HEK293 (cell line): ENCODE measurements around the gene SH3D19.

Source experiments
- CTCF ChIA-PET: fragments of 350-600 bp; formaldehyde crosslinking; extraction: SDS; loops from one replicate; lab custom pipeline; 2021; ENCODE audit warnings: antibody characterized with exemption; lab: Yijun Ruan, JAX
- POLR2A ChIA-PET: fragments of 300-600 bp; formaldehyde crosslinking; extraction: SDS; loops from one replicate; lab custom pipeline; 2020; ENCODE audit warnings: antibody characterized with exemption, inconsistent platforms; lab: Yijun Ruan, JAX
- H3K27ac ChIP-seq: fragments of 200-500 bp; sonication (Bioruptor generic); 2 replicates; pipeline ENCODE4 v1.5.1; 2014; ENCODE audit warnings: low read depth, low read length, control low read depth, inconsistent platforms; ENCODE audit errors: extremely low read depth
- H3K36me3 ChIP-seq, 2 experiments: fragments of 200-500 bp in 1 of 2; sonication (Bioruptor generic) in 1 of 2; 1 replicate in 1 of 2; 2 replicates in 1 of 2; pipeline ENCODE4 v1.5.1; 2014 to 2017; ENCODE audit warnings: inconsistent platforms in 2 of 2, low read length in 2 of 2; ENCODE audit not compliant: control insufficient read depth in 2 of 2, insufficient read depth in 1 of 2
- H3K4me1 ChIP-seq: fragments of 200-500 bp; sonication (Bioruptor generic); 2 replicates; pipeline ENCODE4 v1.5.1; 2014; ENCODE audit warnings: mild to moderate bottlenecking, low read length, inconsistent platforms; ENCODE audit not compliant: control insufficient read depth, insufficient read depth
- H3K4me3 ChIP-seq: 2 replicates; pipeline ENCODE4 v1.5.1; 2011; ENCODE audit warnings: low read depth, mild to moderate bottlenecking, control low read depth, low read length, moderate library complexity
- H3K9me3 ChIP-seq: fragments of 200-500 bp; sonication (Bioruptor generic); 2 replicates; pipeline ENCODE4 v1.5.1; 2014; ENCODE audit warnings: low read depth, low read length, inconsistent platforms; ENCODE audit not compliant: control insufficient read depth, insufficient read depth
- IKZF3 ChIP-seq: fragments of 450-650 bp; IDR thresholded peaks from 2 replicates; pipeline ENCODE4 v1.5.0; 2018; ENCODE audit warnings: missing biosample characterization, mild to moderate bottlenecking, missing genetic modification characterization, moderate library complexity
- OVOL3 ChIP-seq: fragments of 450-650 bp; formaldehyde crosslinking; IDR thresholded peaks from 2 replicates; pipeline ENCODE4 v1.5.1; 2016; ENCODE audit warnings: missing biosample characterization, missing genetic modification characterization
- PATZ1 ChIP-seq: fragments of 450-650 bp; formaldehyde crosslinking; IDR thresholded peaks from 2 replicates; pipeline ENCODE4 v1.5.1; 2016; ENCODE audit warnings: missing biosample characterization, missing genetic modification characterization
- PRDM6 ChIP-seq: fragments of 450-650 bp; formaldehyde crosslinking; IDR thresholded peaks from 2 replicates; pipeline ENCODE4 v1.5.1; 2017; ENCODE audit warnings: missing biosample characterization, missing genetic modification characterization
- ZBTB11 ChIP-seq: fragments of 450-650 bp; formaldehyde crosslinking; conservative IDR thresholded peaks from 2 replicates; pipeline ENCODE4 v1.5.1; 2016; ENCODE audit warnings: low read depth, missing biosample characterization, missing genetic modification characterization
- ZBTB21 ChIP-seq: fragments of 450-650 bp; formaldehyde crosslinking; IDR thresholded peaks from 2 replicates; pipeline ENCODE4 v1.5.1; 2017; ENCODE audit warnings: missing biosample characterization, missing genetic modification characterization
- ZBTB6 ChIP-seq: fragments of 450-650 bp; formaldehyde crosslinking; IDR thresholded peaks from 2 replicates; pipeline ENCODE4 v1.5.1; 2017; ENCODE audit warnings: missing biosample characterization, missing genetic modification characterization
- ZNF10 ChIP-seq: fragments of 450-650 bp; formaldehyde crosslinking; IDR thresholded peaks from 2 replicates; pipeline ENCODE4 v1.5.1; 2017; ENCODE audit warnings: missing biosample characterization, missing genetic modification characterization
- ZNF169 ChIP-seq: fragments of 450-650 bp; formaldehyde crosslinking; IDR thresholded peaks from 2 replicates; pipeline ENCODE4 v1.5.1; 2016; ENCODE audit warnings: missing biosample characterization, missing genetic modification characterization
- ZNF26 ChIP-seq: fragments of 450-650 bp; formaldehyde crosslinking; IDR thresholded peaks from 2 replicates; pipeline ENCODE4 v1.5.1; 2016; ENCODE audit warnings: missing biosample characterization, missing genetic modification characterization
- ZNF292 ChIP-seq: fragments of 450-650 bp; formaldehyde crosslinking; IDR thresholded peaks from 2 replicates; pipeline ENCODE4 v1.5.1; 2016; ENCODE audit warnings: low read depth, missing biosample characterization, missing genetic modification characterization, borderline replicate concordance
- ZNF302 ChIP-seq: fragments of 450-650 bp; formaldehyde crosslinking; IDR thresholded peaks from 2 replicates; pipeline ENCODE4 v1.5.1; 2016; ENCODE audit warnings: missing biosample characterization, missing genetic modification characterization, low read depth
- ZNF514 ChIP-seq: fragments of 450-650 bp; formaldehyde crosslinking; IDR thresholded peaks from 2 replicates; pipeline ENCODE4 v1.5.1; 2016; ENCODE audit warnings: missing biosample characterization, missing genetic modification characterization
- ZNF654 ChIP-seq: fragments of 450-650 bp; formaldehyde crosslinking; IDR thresholded peaks from 2 replicates; pipeline ENCODE4 v1.5.1; 2016; ENCODE audit warnings: low read depth, missing biosample characterization, missing genetic modification characterization
- ZNF692 ChIP-seq: fragments of 450-650 bp; formaldehyde crosslinking; IDR thresholded peaks from 2 replicates; pipeline ENCODE4 v1.5.1; 2016; ENCODE audit warnings: missing biosample characterization, missing genetic modification characterization
- ZNF791 ChIP-seq: fragments of 450-650 bp; formaldehyde crosslinking; IDR thresholded peaks from 2 replicates; pipeline ENCODE4 v1.5.1; 2016; ENCODE audit warnings: missing biosample characterization, missing genetic modification characterization
- ZXDB ChIP-seq: fragments of 450-650 bp; formaldehyde crosslinking; IDR thresholded peaks from 2 replicates; pipeline ENCODE4 v1.5.1; 2016; ENCODE audit warnings: missing biosample characterization, missing genetic modification characterization

SH3D19 gene

GRCh38 chr4:151296227-151296626 lies 29.2 kb downstream of the SH3D19 start:
- H3K27ac ChIP-seq, result no peak overlapping the region
- H3K4me1 ChIP-seq, result peaks cover 2% of the 10 kb centered on the region; the same call in 1 of the 2 replicates
- H3K4me3 ChIP-seq, result no peak overlapping the region
- no peak for TF ChIP-seq OVOL3 (tag by site-specific recombination)
- no peak for TF ChIP-seq PRDM6 (tag by site-specific recombination)
- no peak for TF ChIP-seq ZNF169
- no peak for TF ChIP-seq ZBTB11 (tag by site-specific recombination)
- no peak for TF ChIP-seq ZNF791 (tag by site-specific recombination)
- no peak for TF ChIP-seq ZBTB6 (tag by site-specific recombination)
- no peak for TF ChIP-seq ZNF654 (tag by site-specific recombination)
- TF ChIP-seq ZNF292, result no peak
- no peak for TF ChIP-seq PATZ1
- no peak for TF ChIP-seq ZNF26 (tag by site-specific recombination)
- no peak for TF ChIP-seq ZNF10 (tag by site-specific recombination)
- TF ChIP-seq ZNF692 (tag by site-specific recombination), result no peak
- no peak for TF ChIP-seq ZNF514 (tag by site-specific recombination)
- no peak for TF ChIP-seq ZXDB (tag by site-specific recombination)
- no peak for TF ChIP-seq ZBTB21 (tag by site-specific recombination)
- TF ChIP-seq ZNF302 (tag by site-specific recombination), result no peak
- TF ChIP-seq IKZF3 (tag by site-specific recombination), result no peak
- ChIA-PET CTCF (no interaction called here), POLR2A (no interaction called here)
- no peaks in the 10 kb centered on the region for H3K9me3 ChIP-seq
- peaks cover 0 to 6% of the 10 kb centered on the region in 2 experiments; a peak in 1 of 3 replicates for H3K36me3 ChIP-seq
